GM12878 (cell line): ENCODE data around the gene PTBP3. TPM values are rescaled to one million over a fixed set of nuclear protein-coding genes. Genes with fewer than 3 reads are reported as not detected.

Experiments used
- ATAC-seq: fragments of 200-7000 bp; cut with Tn5 transposase; 3 replicates; pipeline ENCODE4 v1.9.1; 2020; ENCODE audit warnings: mild to moderate bottlenecking, moderate library complexity
- BruUV-seq: library from RNA; stranded (reverse); fragments of 400-500 nt; replicated peaks from 2 replicates; lab custom pipeline; 2021; lab: Mats Ljungman, UMichigan
- CTCF ChIA-PET: fragments of 300-600 bp; sonication (Branson Sonifier 250); formaldehyde crosslinking; extraction: SDS; loops from one replicate; lab custom pipeline; 2021; ENCODE audit warnings: inconsistent platforms; lab: Yijun Ruan, JAX
- POLR2A ChIA-PET: fragments of 350-600 bp; formaldehyde crosslinking; extraction: SDS; loops from one replicate; lab custom pipeline; 2021; ENCODE audit warnings: inconsistent platforms; lab: Charles Lee
- RAD21 ChIA-PET: fragments of 300-600 bp; sonication (Branson Sonifier 250); formaldehyde crosslinking; loops from one replicate; lab custom pipeline; 2023; ENCODE audit warnings: antibody characterized with exemption; ENCODE audit not compliant: unreplicated experiment; lab: Charles Lee
- SMC1A ChIA-PET: fragments of 300-600 bp; sonication (Branson Sonifier 250); formaldehyde crosslinking; loops from one replicate; lab custom pipeline; 2023; ENCODE audit not compliant: unreplicated experiment, uncharacterized antibody; lab: Charles Lee
- DNase-seq: peaks from one replicate; pipeline ENCODE4 v3.0.0-alpha.2; 2011; ENCODE audit warnings: low read depth, low spot score
- FAIRE-seq: peaks from 3 replicates; lab custom pipeline; 2011; peaks lifted over from hg19 to GRCh38; lab: Jason Lieb, UNC
- H2AFZ ChIP-seq: 2 replicates; pipeline ENCODE4 v1.6.0; 2011; ENCODE audit warnings: low read depth, low read length, control low read depth; ENCODE audit not compliant: control insufficient read depth
- H3K27ac ChIP-seq: 2 replicates; pipeline ENCODE4 v1.5.1; 2011; ENCODE audit warnings: control low read depth; ENCODE audit not compliant: control insufficient read depth, insufficient read depth
- H3K27me3 ChIP-seq, 2 experiments: replicated peaks in 1 of 2; 2 replicates each; pipeline versions ENCODE4 v1.6.0 to v1.6.1; 2011; ENCODE audit warnings: low read length in 1 of 2; ENCODE audit not compliant: control insufficient read depth in 2 of 2, insufficient read depth in 2 of 2
- H3K36me3 ChIP-seq, 2 experiments: 2 replicates each; pipeline ENCODE4 v1.5.1; 2011; ENCODE audit warnings: low read length in 1 of 2; ENCODE audit not compliant: control insufficient read depth in 2 of 2, insufficient read depth in 2 of 2
- H3K4me1 ChIP-seq: 2 replicates; pipeline ENCODE4 v1.6.1; 2011; ENCODE audit warnings: mild to moderate bottlenecking, low read length, moderate library complexity, mixed read lengths; ENCODE audit not compliant: control insufficient read depth, insufficient read depth
- H3K4me2 ChIP-seq: 2 replicates; pipeline ENCODE4 v1.6.0; 2011; ENCODE audit warnings: control low read depth; ENCODE audit not compliant: control insufficient read depth, insufficient read depth
- H3K4me3 ChIP-seq: fragments of 200-600 bp; sonication (generic); 2 replicates; pipeline ENCODE4 v1.5.1; 2016
- H3K79me2 ChIP-seq: 2 replicates; pipeline ENCODE4 v1.6.0; 2011; ENCODE audit warnings: low read length; ENCODE audit not compliant: control insufficient read depth, insufficient read depth
- H3K9ac ChIP-seq: 2 replicates; pipeline ENCODE4 v1.8.0; 2011; ENCODE audit warnings: low read length, control low read depth, mixed read lengths; ENCODE audit not compliant: control insufficient read depth, insufficient read depth
- H3K9me3 ChIP-seq: replicated peaks from 3 replicates; pipeline ENCODE4 v1.5.1; 2011; ENCODE audit warnings: mild to moderate bottlenecking, low read length; ENCODE audit not compliant: control insufficient read depth, insufficient read depth
- H4K20me1 ChIP-seq: 2 replicates; pipeline ENCODE4 v1.6.0; 2011; ENCODE audit not compliant: control insufficient read depth, insufficient read depth
- ETV6 ChIP-seq, 2 experiments: fragments of 450-650 bp in 1 of 2; IDR thresholded peaks in 1 of 2; conservative IDR thresholded peaks in 1 of 2; 2 replicates each; pipeline ENCODE4 v1.6.1; 2014; ENCODE audit warnings: antibody characterized with exemption in 1 of 2, borderline replicate concordance in 1 of 2, low read depth in 1 of 2, mild to moderate bottlenecking in 1 of 2, moderate library complexity in 1 of 2
- JUNB ChIP-seq: IDR thresholded peaks from 2 replicates; pipeline ENCODE4 v1.6.1; 2016; ENCODE audit warnings: antibody characterized with exemption, mild to moderate bottlenecking
- MEF2B ChIP-seq: fragments of 450-650 bp; IDR thresholded peaks from 2 replicates; pipeline ENCODE4 v1.6.1; 2018; ENCODE audit warnings: mild to moderate bottlenecking, moderate library complexity; ENCODE audit not compliant: partially characterized antibody, poor library complexity, severe bottlenecking
- RAD51 ChIP-seq: fragments of 450-650 bp; IDR thresholded peaks from 2 replicates; pipeline ENCODE4 v1.6.1; 2016; ENCODE audit warnings: moderate library complexity, mild to moderate bottlenecking, inconsistent platforms
- RUNX3 ChIP-seq: IDR thresholded peaks from 2 replicates; pipeline ENCODE4 v1.6.1; 2012; ENCODE audit warnings: low read length, inconsistent platforms
- SUZ12 ChIP-seq: fragments of 200-600 bp; sonication (generic); IDR thresholded peaks from one replicate; pipeline ENCODE4 v1.6.1; 2018; ENCODE audit warnings: antibody characterized with exemption, mild to moderate bottlenecking; ENCODE audit not compliant: unreplicated experiment
- TARDBP ChIP-seq: IDR thresholded peaks from 2 replicates; pipeline ENCODE4 v1.6.1; 2016; ENCODE audit warnings: borderline replicate concordance
- YBX1 ChIP-seq: fragments of 450-650 bp; IDR thresholded peaks from 2 replicates; pipeline ENCODE4 v1.6.1; 2016; ENCODE audit warnings: antibody characterized with exemption
- ZNF384 ChIP-seq: IDR thresholded peaks from 2 replicates; pipeline ENCODE4 v1.6.1; 2012; ENCODE audit warnings: low read depth, mild to moderate bottlenecking, low read length, improper control_type of control experiment, borderline replicate concordance
- WGBS: methylation state at CpG from one replicate; pipeline ENCODE4 v1.1.6; 2016; ENCODE audit warnings: low lambda C conversion rate; ENCODE audit not compliant: insufficient replicate concordance, insufficient coverage; ENCODE audit errors: missing lambda C conversion rate; 5-methylcytosine and 5-hydroxymethylcytosine counted together
- in situ Hi-C: fragments of 300-500 bp; cut with MboI; formaldehyde crosslinking; loops from 9 replicates; pipeline ENCODE4 v1.14.3; 2018; ENCODE audit warnings: mixed read lengths
- intact Hi-C: fragments of 100-400 bp; cut with micrococcal nuclease; formaldehyde crosslinking; loops from one replicate; pipeline ENCODE4 v1.14.2; 2022; ENCODE audit not compliant: unreplicated experiment
- polyA plus RNA-seq, 11 experiments: library from polyadenylated mRNA; depleted of rRNA in 4 of 11; unstranded in 6 of 11; stranded (reverse) in 5 of 11; fragments of >200 nt; fragmentation: Nextera tagmentation in 4 of 11; fragmentation: Illumina TruSeq in 1 of 11; extraction: Ambion mirVana in 4 of 11; extraction: Trizol in 1 of 11; gene quantifications; 1 replicate in 1 of 11; 2 replicates in 10 of 11; pipeline versions ENCODE4 v1.2.1 to v1.2.3, GENCODE V29; 2011 to 2016; ENCODE audit warnings: inconsistent platforms in 2 of 11, missing spikeins in 2 of 11, low read depth in 1 of 11
- total RNA-seq, 4 experiments: library from RNA; depleted of rRNA in 3 of 4; stranded (reverse); fragments of >200 nt in 3 of 4; fragmentation: Illumina TruSeq in 1 of 4; extraction: Trizol in 1 of 4; gene quantifications; 2 replicates each; pipeline versions ENCODE4 v1.2.1 to v1.2.3, GENCODE V29; 2013 to 2021
- TF ChIP-seq, protein P1 (sequence below): fragments of 450-650 bp; IDR thresholded peaks from 2 replicates; pipeline ENCODE4 v1.6.1; 2017; ENCODE audit warnings: borderline replicate concordance
- TF ChIP-seq, protein P2 (sequence below): fragments of 450-650 bp; IDR thresholded peaks from 2 replicates; pipeline ENCODE4 v1.6.1; 2014; ENCODE audit warnings: mild to moderate bottlenecking
- TF ChIP-seq, protein P3 (sequence below): fragments of 450-650 bp; IDR thresholded peaks from 2 replicates; pipeline ENCODE4 v1.6.1; 2016; ENCODE audit warnings: mild to moderate bottlenecking
- TF ChIP-seq, protein P4 (sequence below): fragments of 450-650 bp; IDR thresholded peaks from 2 replicates; pipeline ENCODE4 v1.6.1; 2016; ENCODE audit warnings: mild to moderate bottlenecking
- TF ChIP-seq, protein P5 (sequence below): fragments of 450-650 bp; formaldehyde crosslinking; IDR thresholded peaks from 2 replicates; pipeline ENCODE4 v1.5.0; 2022; ENCODE audit warnings: mild to moderate bottlenecking, missing genetic modification characterization

PTBP3 gene
- total and polyA plus RNA-seq, 10 of the 15 experiments (the other 5 are each of a cell fraction or from before 2014, with no cell fraction given) = 12.5 to 104 (median 52.7) TPM

DNA sequence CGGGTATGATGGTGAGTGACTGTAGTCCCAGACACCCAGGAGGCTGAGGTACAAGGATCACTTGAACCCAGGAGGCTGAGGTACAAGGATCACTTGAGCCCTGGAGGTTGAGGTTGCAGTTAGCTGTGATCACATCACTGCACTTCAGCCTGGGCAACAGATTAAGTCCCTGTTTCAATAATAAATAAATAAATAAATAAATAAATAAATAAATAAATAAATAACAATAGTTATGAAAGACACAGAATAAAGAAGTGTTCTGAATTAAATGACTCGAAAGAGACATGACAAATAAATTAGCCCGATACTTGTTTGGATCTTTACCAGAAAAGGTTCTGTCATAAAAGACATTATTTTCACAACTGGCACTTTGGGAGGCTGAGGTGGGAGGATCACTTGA is 86.3 kb downstream of the PTBP3 start:
- H3K4me2 ChIP-seq = no peak overlapping the region
- ChIA-PET RAD21 (no interaction called here), SMC1A (no interaction called here), CTCF (interaction anchor here (1.0 kb wide), 1 partner anchor 15 kb away, joined by 3 read pairs; no protein-coding TSS in a partner anchor), POLR2A (no interaction called here)
- H3K79me2 ChIP-seq = no peaks in the 10 kb centered on the region; the same call in 1 of the 2 replicates
- WGBS = 97% methylated on average over 3 of the region's 3 CpGs
- FAIRE-seq (no peak), ATAC-seq (no peak), DNase-seq (no peak)
- no peak overlapping the region for H3K27ac ChIP-seq
- H3K36me3 ChIP-seq = peaks cover 0 to 3% of the 10 kb centered on the region in 2 experiments; a peak in 3 of 4 replicates
- no peak overlapping the region for H2AFZ ChIP-seq
- BruUV-seq = no TSS peak
- H3K27me3 ChIP-seq = no peaks in the 10 kb centered on the region
- no peak for TF ChIP-seq JUNB
- no peak for TF ChIP-seq RAD51
- TF ChIP-seq ETV6 (conservative IDR thresholded peaks at IDR 0.05 in 1 of 2, IDR thresholded peaks at IDR 0.05 in 1 of 2; ENCODE audit: borderline replicate concordance in 1 of 2, low read depth in 1 of 2) = no peak
- TF ChIP-seq, protein P1, sequence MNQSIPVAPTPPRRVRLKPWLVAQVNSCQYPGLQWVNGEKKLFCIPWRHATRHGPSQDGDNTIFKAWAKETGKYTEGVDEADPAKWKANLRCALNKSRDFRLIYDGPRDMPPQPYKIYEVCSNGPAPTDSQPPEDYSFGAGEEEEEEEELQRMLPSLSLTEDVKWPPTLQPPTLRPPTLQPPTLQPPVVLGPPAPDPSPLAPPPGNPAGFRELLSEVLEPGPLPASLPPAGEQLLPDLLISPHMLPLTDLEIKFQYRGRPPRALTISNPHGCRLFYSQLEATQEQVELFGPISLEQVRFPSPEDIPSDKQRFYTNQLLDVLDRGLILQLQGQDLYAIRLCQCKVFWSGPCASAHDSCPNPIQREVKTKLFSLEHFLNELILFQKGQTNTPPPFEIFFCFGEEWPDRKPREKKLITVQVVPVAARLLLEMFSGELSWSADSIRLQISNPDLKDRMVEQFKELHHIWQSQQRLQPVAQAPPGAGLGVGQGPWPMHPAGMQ = no peak
- TF ChIP-seq, protein P2, sequence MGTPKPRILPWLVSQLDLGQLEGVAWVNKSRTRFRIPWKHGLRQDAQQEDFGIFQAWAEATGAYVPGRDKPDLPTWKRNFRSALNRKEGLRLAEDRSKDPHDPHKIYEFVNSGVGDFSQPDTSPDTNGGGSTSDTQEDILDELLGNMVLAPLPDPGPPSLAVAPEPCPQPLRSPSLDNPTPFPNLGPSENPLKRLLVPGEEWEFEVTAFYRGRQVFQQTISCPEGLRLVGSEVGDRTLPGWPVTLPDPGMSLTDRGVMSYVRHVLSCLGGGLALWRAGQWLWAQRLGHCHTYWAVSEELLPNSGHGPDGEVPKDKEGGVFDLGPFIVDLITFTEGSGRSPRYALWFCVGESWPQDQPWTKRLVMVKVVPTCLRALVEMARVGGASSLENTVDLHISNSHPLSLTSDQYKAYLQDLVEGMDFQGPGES = no peak
- no peak for TF ChIP-seq TARDBP
- TF ChIP-seq, protein P3, sequence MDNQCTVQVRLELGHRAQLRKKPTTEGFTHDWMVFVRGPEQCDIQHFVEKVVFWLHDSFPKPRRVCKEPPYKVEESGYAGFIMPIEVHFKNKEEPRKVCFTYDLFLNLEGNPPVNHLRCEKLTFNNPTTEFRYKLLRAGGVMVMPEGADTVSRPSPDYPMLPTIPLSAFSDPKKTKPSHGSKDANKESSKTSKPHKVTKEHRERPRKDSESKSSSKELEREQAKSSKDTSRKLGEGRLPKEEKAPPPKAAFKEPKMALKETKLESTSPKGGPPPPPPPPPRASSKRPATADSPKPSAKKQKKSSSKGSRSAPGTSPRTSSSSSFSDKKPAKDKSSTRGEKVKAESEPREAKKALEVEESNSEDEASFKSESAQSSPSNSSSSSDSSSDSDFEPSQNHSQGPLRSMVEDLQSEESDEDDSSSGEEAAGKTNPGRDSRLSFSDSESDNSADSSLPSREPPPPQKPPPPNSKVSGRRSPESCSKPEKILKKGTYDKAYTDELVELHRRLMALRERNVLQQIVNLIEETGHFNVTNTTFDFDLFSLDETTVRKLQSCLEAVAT = no peak
- TF ChIP-seq MEF2B = no peak
- TF ChIP-seq, protein P4, sequence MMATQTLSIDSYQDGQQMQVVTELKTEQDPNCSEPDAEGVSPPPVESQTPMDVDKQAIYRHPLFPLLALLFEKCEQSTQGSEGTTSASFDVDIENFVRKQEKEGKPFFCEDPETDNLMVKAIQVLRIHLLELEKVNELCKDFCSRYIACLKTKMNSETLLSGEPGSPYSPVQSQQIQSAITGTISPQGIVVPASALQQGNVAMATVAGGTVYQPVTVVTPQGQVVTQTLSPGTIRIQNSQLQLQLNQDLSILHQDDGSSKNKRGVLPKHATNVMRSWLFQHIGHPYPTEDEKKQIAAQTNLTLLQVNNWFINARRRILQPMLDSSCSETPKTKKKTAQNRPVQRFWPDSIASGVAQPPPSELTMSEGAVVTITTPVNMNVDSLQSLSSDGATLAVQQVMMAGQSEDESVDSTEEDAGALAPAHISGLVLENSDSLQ = no peak
- TF ChIP-seq RUNX3 = no peak
- TF ChIP-seq, protein P5, sequence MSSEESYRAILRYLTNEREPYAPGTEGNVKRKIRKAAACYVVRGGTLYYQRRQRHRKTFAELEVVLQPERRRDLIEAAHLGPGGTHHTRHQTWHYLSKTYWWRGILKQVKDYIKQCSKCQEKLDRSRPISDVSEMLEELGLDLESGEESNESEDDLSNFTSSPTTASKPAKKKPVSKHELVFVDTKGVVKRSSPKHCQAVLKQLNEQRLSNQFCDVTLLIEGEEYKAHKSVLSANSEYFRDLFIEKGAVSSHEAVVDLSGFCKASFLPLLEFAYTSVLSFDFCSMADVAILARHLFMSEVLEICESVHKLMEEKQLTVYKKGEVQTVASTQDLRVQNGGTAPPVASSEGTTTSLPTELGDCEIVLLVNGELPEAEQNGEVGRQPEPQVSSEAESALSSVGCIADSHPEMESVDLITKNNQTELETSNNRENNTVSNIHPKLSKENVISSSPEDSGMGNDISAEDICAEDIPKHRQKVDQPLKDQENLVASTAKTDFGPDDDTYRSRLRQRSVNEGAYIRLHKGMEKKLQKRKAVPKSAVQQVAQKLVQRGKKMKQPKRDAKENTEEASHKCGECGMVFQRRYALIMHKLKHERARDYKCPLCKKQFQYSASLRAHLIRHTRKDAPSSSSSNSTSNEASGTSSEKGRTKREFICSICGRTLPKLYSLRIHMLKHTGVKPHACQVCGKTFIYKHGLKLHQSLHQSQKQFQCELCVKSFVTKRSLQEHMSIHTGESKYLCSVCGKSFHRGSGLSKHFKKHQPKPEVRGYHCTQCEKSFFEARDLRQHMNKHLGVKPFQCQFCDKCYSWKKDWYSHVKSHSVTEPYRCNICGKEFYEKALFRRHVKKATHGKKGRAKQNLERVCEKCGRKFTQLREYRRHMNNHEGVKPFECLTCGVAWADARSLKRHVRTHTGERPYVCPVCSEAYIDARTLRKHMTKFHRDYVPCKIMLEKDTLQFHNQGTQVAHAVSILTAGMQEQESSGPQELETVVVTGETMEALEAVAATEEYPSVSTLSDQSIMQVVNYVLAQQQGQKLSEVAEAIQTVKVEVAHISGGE (CRISPR knock-in tag) = no peak
- no peak for TF ChIP-seq ZNF384
- no peak for TF ChIP-seq SUZ12
- no peak for TF ChIP-seq YBX1
- no peak overlapping the region for H3K4me3 ChIP-seq
- peaks cover 15% of the 10 kb centered on the region for H3K4me1 ChIP-seq
- intact Hi-C loops = no loop called here
- no peaks in the 10 kb centered on the region for H4K20me1 ChIP-seq
- H3K9me3 ChIP-seq = no peaks in the 10 kb centered on the region
- no peak overlapping the region for H3K9ac ChIP-seq
- in situ Hi-C loops = no loop called here
